ENCODE measurements around the gene LBX1. TPM values are rescaled to one million over a fixed set of nuclear protein-coding genes. Genes with fewer than 3 reads are reported as not detected.

Gene LBX1
- polyA plus RNA-seq, 2 of the 4 experiments (the other 2 are of a cell fraction) = not detected

DNA sequence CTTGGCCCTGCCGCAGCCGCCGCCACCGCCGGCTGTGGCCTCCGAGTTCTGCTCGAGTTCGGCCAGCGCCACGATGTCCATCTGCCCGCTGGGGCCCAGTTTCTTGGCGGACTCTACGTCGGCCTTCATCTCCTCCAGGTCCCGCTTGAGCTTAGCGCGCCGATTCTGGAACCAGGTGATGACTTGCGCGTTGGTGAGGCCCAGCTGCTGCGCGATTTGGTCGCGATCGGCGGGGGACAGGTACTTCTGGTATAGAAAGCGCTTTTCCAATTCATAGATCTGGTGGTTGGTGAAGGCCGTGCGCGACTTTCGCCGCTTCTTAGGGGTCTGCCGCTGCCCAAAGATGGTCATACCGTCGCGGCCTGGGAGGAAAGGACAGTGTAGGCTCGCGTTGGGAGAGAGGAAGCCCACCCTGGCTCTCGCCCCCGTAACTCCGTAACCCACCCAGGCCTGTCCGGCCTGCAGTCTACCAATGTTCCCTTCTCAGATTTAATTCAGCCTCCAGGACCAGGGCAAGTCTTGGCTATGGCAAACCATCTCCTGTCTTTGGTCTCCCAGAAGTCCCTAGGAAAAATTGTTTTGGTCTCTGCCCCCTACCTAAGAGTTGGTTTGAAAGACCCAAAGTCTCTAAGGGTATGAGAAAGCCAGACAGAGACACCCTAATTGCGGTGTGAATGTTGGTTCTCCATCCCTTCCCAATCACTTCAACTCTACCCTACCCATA, 1.7 kb downstream of the LBX1 start:
- WGBS (ENCODE audit: missing lambda C conversion rate) = 94% methylated on average over 43 of the region's 43 CpGs
- H3K4me2 ChIP-seq = peak overlapping the region; percentile 99; the same call in 2 of the 3 replicates
- 0 out of 3 replicates have a peak, but pooled peaks cover 4% of the 10 kb centered on the region for H3K4me1 ChIP-seq
- TF ChIP-seq EHF (CRISPR knock-in tag; IDR thresholded peaks at IDR 0.05) = no peak
- TF ChIP-seq MAX (IDR thresholded peaks at IDR 0.05) = no peak
- TF ChIP-seq SREBF2 (IDR thresholded peaks at IDR 0.05) = no peak
- TF ChIP-seq, protein P1, sequence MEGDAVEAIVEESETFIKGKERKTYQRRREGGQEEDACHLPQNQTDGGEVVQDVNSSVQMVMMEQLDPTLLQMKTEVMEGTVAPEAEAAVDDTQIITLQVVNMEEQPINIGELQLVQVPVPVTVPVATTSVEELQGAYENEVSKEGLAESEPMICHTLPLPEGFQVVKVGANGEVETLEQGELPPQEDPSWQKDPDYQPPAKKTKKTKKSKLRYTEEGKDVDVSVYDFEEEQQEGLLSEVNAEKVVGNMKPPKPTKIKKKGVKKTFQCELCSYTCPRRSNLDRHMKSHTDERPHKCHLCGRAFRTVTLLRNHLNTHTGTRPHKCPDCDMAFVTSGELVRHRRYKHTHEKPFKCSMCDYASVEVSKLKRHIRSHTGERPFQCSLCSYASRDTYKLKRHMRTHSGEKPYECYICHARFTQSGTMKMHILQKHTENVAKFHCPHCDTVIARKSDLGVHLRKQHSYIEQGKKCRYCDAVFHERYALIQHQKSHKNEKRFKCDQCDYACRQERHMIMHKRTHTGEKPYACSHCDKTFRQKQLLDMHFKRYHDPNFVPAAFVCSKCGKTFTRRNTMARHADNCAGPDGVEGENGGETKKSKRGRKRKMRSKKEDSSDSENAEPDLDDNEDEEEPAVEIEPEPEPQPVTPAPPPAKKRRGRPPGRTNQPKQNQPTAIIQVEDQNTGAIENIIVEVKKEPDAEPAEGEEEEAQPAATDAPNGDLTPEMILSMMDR (IDR thresholded peaks at IDR 0.05) = no peak
- TF ChIP-seq RARB (CRISPR knock-in tag; IDR thresholded peaks at IDR 0.05) = no peak
- no peak for TF ChIP-seq CEBPB (IDR thresholded peaks at IDR 0.05)
- no peak for TF ChIP-seq JUNB (IDR thresholded peaks at IDR 0.05)
- TF ChIP-seq MAZ (IDR thresholded peaks at IDR 0.05; ENCODE audit: borderline replicate concordance, low read depth, low read length) = no peak
- TF ChIP-seq JUN (IDR thresholded peaks at IDR 0.05) = no peak
- TF ChIP-seq, protein P2, sequence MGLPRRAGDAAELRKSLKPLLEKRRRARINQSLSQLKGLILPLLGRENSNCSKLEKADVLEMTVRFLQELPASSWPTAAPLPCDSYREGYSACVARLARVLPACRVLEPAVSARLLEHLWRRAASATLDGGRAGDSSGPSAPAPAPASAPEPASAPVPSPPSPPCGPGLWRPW (IDR thresholded peaks at IDR 0.05) = no peak
- no peak for TF ChIP-seq CBX8 (IDR thresholded peaks at IDR 0.05)
- no peak for TF ChIP-seq ESRRA (IDR thresholded peaks at IDR 0.05; ENCODE audit: borderline replicate concordance, low read length)
- TF ChIP-seq FOSB (CRISPR knock-in tag; IDR thresholded peaks at IDR 0.05) = no peak
- no peak for TF ChIP-seq GATA3 (IDR thresholded peaks at IDR 0.05; ENCODE audit: borderline replicate concordance)
- ATAC-seq (0 out of 6 replicates have a peak, but pooled peaks of 1 of the 2 experiments have one; percentile 1), DNase-seq (ENCODE audit: low read depth in 1 of 2, low spot score in 1 of 2) (no peak), FAIRE-seq (no peak)
- H3K4me3 ChIP-seq = no peak overlapping the region; the same call in 2 of the 3 replicates
- no peak overlapping the region for H3K27ac ChIP-seq
- H3K9me3 ChIP-seq = no peaks in the 10 kb centered on the region
- ChIA-PET CTCF (interaction anchor here (0.6 to 3.8 kb wide), 12 partner anchors 10 to 956 kb away, joined by 3 to 43 read pairs (median 3); no protein-coding TSS in a partner anchor), POLR2A (interaction anchor here (0.5 kb wide), 1 partner anchor 13 kb away, joined by 3 read pairs; no protein-coding TSS in a partner anchor)

DNA sequence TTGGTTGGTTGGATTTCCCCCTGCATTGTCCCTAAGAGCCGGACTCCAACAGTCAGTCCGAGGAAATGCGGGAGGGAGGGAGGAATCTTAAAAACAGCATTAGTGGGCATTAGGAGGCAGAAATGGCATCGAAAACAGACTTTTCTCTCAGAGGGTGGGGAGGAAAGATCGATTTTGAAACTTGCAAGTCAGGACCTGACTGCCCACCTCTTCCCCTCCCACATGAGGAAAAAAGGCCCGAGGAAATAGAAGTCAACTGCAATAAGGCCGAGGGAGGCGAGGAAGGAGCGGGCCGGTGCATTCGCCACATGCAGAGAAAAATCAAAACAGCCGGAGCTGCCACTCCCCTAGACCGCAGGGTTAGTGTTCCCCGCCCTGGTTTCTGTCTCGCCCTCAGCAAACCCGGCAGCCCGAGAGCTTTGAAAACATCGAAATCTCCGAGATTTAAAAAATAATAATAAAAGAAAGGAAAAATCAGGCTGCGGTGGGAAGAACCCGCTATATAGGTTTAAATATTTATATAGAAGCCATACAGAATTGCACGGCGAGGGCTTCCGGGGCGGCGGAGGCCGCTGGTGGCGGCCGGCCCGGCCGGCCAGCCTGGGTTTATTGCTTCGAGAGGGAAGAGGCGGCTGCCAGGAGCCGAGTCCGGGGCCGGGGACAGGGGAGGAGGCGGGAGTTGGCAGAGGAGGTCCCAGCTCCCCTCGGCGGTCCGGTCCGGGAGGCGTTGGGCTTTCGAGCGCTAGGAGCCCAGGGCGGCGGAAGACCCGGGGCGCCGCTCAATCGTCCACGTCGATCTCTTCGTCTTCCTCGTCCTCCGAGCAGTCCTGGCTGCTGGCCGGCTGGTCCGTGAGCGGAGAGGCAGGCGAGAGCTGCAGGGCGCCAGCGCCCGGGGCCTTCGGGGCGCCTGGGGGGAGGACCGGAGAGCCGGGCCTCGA, 2.5 kb downstream of the LBX1 start:
- ATAC-seq (no peak), FAIRE-seq (no peak), DNase-seq (ENCODE audit: low read depth in 1 of 2, low spot score in 1 of 2) (no peak)
- Histone ChIP-seq H3K4me3 (no peak overlapping the region), H3K4me1 (0 out of 3 replicates have a peak, but pooled peaks cover 6% of the 10 kb centered on the region), H3K4me2 (no peak overlapping the region), H3K27ac (no peak overlapping the region), H3K9me3 (no peaks in the 10 kb centered on the region)
- CTCF ChIA-PET = interaction anchor here (0.6 to 3.8 kb wide), 5 partner anchors 12 to 957 kb away, joined by 3 to 43 read pairs (median 4); no protein-coding TSS in a partner anchor
- 85% methylated on average over 67 of the region's 67 CpGs for WGBS (ENCODE audit: missing lambda C conversion rate)
- TF ChIP-seq FOSB (CRISPR knock-in tag; IDR thresholded peaks at IDR 0.05) = no peak
- no peak for TF ChIP-seq HOXA7 (CRISPR knock-in tag; IDR thresholded peaks at IDR 0.05)
- no peak for TF ChIP-seq SREBF2 (IDR thresholded peaks at IDR 0.05)
- no peak for TF ChIP-seq JUNB (IDR thresholded peaks at IDR 0.05)
- no peak for TF ChIP-seq HOXB13 (CRISPR knock-in tag; IDR thresholded peaks at IDR 0.05; ENCODE audit: low read depth)
- TF ChIP-seq MYC (IDR thresholded peaks at IDR 0.05; ENCODE audit: borderline replicate concordance, low read length) = no peak
- TF ChIP-seq FOSL2 (IDR thresholded peaks at IDR 0.05) = no peak
- no peak for TF ChIP-seq FOSL2 (CRISPR knock-in tag; IDR thresholded peaks at IDR 0.05)
- TF ChIP-seq TP53 (CRISPR knock-in tag; IDR thresholded peaks at IDR 0.05) = no peak
- TF ChIP-seq ZSCAN20 (CRISPR knock-in tag; IDR thresholded peaks at IDR 0.05) = no peak
- no peak for TF ChIP-seq HEYL (CRISPR knock-in tag; IDR thresholded peaks at IDR 0.05)
- TF ChIP-seq HDAC2 (IDR thresholded peaks at IDR 0.05) = no peak
- no peak for TF ChIP-seq MAZ (IDR thresholded peaks at IDR 0.05; ENCODE audit: borderline replicate concordance, low read depth, low read length)
- TF ChIP-seq PHF8 (IDR thresholded peaks at IDR 0.05; ENCODE audit: borderline replicate concordance, low read depth) = no peak
- TF ChIP-seq ESRRA (IDR thresholded peaks at IDR 0.05; ENCODE audit: borderline replicate concordance, low read length) = no peak
- no peak for TF ChIP-seq HOXB5 (CRISPR knock-in tag; IDR thresholded peaks at IDR 0.05)
- no peak for TF ChIP-seq CBX8 (IDR thresholded peaks at IDR 0.05)
- POLR2A ChIA-PET = no interaction called here

All from A549 (cell line).